Measurements from ENCODE around the gene RECK. TPM values are rescaled to one million over a fixed set of nuclear protein-coding genes. Genes with fewer than 3 reads are reported as not detected.
A peak's percentile ranks its signal among the peaks of the same experiment; 100 is the strongest.

RECK gene
- total RNA-seq, 1 donor from 2014 or later = 15.1 TPM

DNA sequence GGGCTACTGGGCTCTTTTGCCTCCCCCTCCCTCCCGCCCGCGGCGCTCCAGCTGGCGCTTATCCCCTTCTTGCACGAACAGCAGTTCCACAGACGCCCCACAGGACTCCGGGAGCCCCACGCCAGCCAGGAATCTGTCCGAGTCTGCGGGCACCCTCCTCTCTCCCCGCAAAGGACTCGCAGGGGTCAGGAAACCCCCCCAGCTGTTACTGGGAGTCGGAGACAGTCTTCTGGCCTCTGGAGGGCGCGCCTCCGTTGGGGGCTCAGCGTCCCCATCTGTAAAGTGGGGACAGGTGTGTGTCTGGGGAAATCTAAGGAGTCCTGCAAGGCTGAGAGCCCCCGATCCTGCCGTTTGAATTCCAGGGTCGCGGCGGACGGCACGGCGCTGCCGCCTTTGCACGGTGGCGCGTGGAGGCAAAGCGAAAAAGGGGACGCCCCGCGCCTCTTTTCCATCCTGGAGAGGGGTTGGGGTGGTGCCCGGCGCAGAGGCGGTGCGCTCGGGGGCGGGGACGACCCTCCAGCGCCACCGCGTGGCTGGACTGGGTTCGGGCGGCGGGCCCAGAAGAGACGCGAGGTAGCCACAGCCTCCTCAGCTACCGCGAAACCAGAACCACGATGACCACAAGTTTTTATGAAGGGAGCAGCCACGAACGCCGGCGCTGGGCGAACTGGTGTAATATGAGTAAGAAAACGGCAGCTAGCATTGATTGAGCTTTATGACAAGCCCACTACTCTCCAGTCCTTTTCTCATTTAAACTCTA is 129.6 kb downstream of the RECK start:
- Mint-ChIP-seq H3K27me3 (ENCODE audit: low read depth) (no peaks in the 10 kb centered on the region), H3K27ac (no peak overlapping the region), H3K4me1 (peaks cover 41% of the 10 kb centered on the region), H3K4me3 (peak overlapping the region; percentile 58), H3K36me3 (no peaks in the 10 kb centered on the region), H3K9me3 (no peaks in the 10 kb centered on the region)
- TF ChIP-seq, protein P1, sequence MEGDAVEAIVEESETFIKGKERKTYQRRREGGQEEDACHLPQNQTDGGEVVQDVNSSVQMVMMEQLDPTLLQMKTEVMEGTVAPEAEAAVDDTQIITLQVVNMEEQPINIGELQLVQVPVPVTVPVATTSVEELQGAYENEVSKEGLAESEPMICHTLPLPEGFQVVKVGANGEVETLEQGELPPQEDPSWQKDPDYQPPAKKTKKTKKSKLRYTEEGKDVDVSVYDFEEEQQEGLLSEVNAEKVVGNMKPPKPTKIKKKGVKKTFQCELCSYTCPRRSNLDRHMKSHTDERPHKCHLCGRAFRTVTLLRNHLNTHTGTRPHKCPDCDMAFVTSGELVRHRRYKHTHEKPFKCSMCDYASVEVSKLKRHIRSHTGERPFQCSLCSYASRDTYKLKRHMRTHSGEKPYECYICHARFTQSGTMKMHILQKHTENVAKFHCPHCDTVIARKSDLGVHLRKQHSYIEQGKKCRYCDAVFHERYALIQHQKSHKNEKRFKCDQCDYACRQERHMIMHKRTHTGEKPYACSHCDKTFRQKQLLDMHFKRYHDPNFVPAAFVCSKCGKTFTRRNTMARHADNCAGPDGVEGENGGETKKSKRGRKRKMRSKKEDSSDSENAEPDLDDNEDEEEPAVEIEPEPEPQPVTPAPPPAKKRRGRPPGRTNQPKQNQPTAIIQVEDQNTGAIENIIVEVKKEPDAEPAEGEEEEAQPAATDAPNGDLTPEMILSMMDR (IDR thresholded peaks at IDR 0.05; ENCODE audit: unreplicated experiment) = peak; percentile 84
- peak; percentile 73 to 89 for DNase-seq (ENCODE audit: low spot score in 2 of 2, unreplicated experiment in 2 of 2)

GRCh38 chr9:36169166-36169565 is 132.5 kb downstream of the RECK start, which contains the start of gene CCIN:
CCIN (plus strand) TSS chr9:36169388; CDS start chr9:36169503, 115 bp downstream.
- Mint-ChIP-seq H3K9me3 (no peaks in the 10 kb centered on the region), H3K4me1 (peaks cover 16% of the 10 kb centered on the region), H3K36me3 (no peaks in the 10 kb centered on the region), H3K27ac (no peak within 1 kb of the TSS), H3K27me3 (ENCODE audit: low read depth) (no peaks in the 10 kb centered on the region), H3K4me3 (no peak within 1 kb of the TSS)
- no peak for DNase-seq (ENCODE audit: low spot score in 2 of 2, unreplicated experiment in 2 of 2)
- TF ChIP-seq, protein P1 (IDR thresholded peaks at IDR 0.05; ENCODE audit: unreplicated experiment) = no peak

DNA sequence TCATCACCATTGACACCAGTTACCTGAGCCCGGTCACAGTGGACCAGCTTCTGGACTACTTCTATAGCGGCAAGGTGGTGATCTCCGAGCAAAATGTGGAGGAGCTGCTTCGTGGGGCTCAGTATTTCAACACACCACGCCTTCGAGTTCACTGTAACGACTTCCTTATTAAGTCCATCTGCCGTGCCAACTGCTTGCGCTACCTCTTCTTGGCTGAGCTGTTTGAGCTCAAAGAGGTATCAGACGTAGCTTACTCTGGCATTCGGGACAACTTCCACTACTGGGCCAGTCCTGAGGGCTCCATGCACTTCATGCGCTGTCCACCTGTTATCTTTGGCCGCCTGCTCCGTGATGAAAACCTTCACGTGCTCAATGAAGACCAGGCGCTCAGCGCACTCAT is 133.0 kb downstream of the RECK start:
- Mint-ChIP-seq H3K27ac (no peak overlapping the region), H3K4me1 (peaks cover 13% of the 10 kb centered on the region), H3K36me3 (no peaks in the 10 kb centered on the region), H3K27me3 (ENCODE audit: low read depth) (no peaks in the 10 kb centered on the region), H3K9me3 (no peaks in the 10 kb centered on the region), H3K4me3 (no peak overlapping the region)
- no peak for DNase-seq (ENCODE audit: low spot score in 2 of 2, unreplicated experiment in 2 of 2)
- TF ChIP-seq, protein P1 (IDR thresholded peaks at IDR 0.05; ENCODE audit: unreplicated experiment) = no peak

GRCh38 chr9:36170531-36170930 is 133.8 kb downstream of the RECK start:
- TF ChIP-seq, protein P1 (IDR thresholded peaks at IDR 0.05; ENCODE audit: unreplicated experiment) = no peak
- Mint-ChIP-seq H3K9me3 (no peaks in the 10 kb centered on the region), H3K27me3 (ENCODE audit: low read depth) (no peaks in the 10 kb centered on the region), H3K27ac (no peak overlapping the region), H3K36me3 (no peaks in the 10 kb centered on the region), H3K4me1 (peaks cover 9% of the 10 kb centered on the region), H3K4me3 (no peak overlapping the region)
- no peak for DNase-seq (ENCODE audit: low spot score in 2 of 2, unreplicated experiment in 2 of 2)

GRCh38 chr9:36173861-36174260 is 137.1 kb downstream of the RECK start:
- Mint-ChIP-seq H3K4me1 (peaks cover 5% of the 10 kb centered on the region), H3K9me3 (peaks cover 4% of the 10 kb centered on the region), H3K27ac (no peak overlapping the region), H3K4me3 (no peak overlapping the region), H3K36me3 (no peaks in the 10 kb centered on the region), H3K27me3 (ENCODE audit: low read depth) (no peaks in the 10 kb centered on the region)
- DNase-seq (ENCODE audit: low spot score in 2 of 2, unreplicated experiment in 2 of 2) = no peak
- TF ChIP-seq, protein P1 (IDR thresholded peaks at IDR 0.05; ENCODE audit: unreplicated experiment) = no peak

Other genes with a start within 250 kb of the RECK start
- gene NPR2, start 245.3 kb upstream of the RECK start, total RNA-seq = 27.2 to 32.4 TPM (median 30.6 TPM) in 3 replicates
- gene SPAG8, start 224.7 kb upstream of the RECK start, total RNA-seq = 0.89 to 1.6 TPM (median 1.4 TPM) in 3 replicates
- 29.3 to 31.3 TPM (median 30.7 TPM) in 3 replicates for gene HINT2, start 221.9 kb upstream of the RECK start, total RNA-seq
- 0.07 TPM in 1 of 3 replicates, not detected in the others for gene FAM221B, start 208.2 kb upstream of the RECK start, total RNA-seq
- gene TMEM8B, start 207.7 kb upstream of the RECK start, total RNA-seq = 44.4 to 47.9 TPM (median 45.0 TPM) in 3 replicates
- not detected in 3 replicates for gene OR13J1, start 166.5 kb upstream of the RECK start, total RNA-seq
- 0.72 to 1.2 TPM (median 1.0 TPM) in 3 replicates for gene HRCT1, start 130.7 kb upstream of the RECK start, total RNA-seq
- gene SPAAR, start 127.4 kb upstream of the RECK start, total RNA-seq = 0.14 to 0.47 TPM (median 0.27 TPM) in 3 replicates
- not detected in 3 replicates for gene OR2S2, start 78.8 kb upstream of the RECK start, total RNA-seq
- gene GLIPR2, start 99.8 kb downstream of the RECK start, total RNA-seq = 31.3 to 34.1 TPM (median 33.3 TPM) in 3 replicates
- gene CCIN, start 132.5 kb downstream of the RECK start, total RNA-seq = 0.33 to 0.52 TPM (median 0.40 TPM) in 3 replicates
- 173 to 181 TPM (median 180 TPM) in 3 replicates for gene CLTA, start 154.0 kb downstream of the RECK start, total RNA-seq
- 12.1 to 13.4 TPM (median 12.4 TPM) in 3 replicates for gene GNE, start 221.5 kb downstream of the RECK start, total RNA-seq